GM19328 (cell line): ENCODE results near the gene FOXK2.

Source experiments
- ATAC-seq: cut with Tn5 transposase; IDR thresholded peaks from one replicate; pipeline ENCODE4 v1.9.1; 2021; ENCODE audit warnings: mild to moderate bottlenecking, moderate library complexity; ENCODE audit not compliant: unreplicated experiment

The FOXK2 gene

DNA sequence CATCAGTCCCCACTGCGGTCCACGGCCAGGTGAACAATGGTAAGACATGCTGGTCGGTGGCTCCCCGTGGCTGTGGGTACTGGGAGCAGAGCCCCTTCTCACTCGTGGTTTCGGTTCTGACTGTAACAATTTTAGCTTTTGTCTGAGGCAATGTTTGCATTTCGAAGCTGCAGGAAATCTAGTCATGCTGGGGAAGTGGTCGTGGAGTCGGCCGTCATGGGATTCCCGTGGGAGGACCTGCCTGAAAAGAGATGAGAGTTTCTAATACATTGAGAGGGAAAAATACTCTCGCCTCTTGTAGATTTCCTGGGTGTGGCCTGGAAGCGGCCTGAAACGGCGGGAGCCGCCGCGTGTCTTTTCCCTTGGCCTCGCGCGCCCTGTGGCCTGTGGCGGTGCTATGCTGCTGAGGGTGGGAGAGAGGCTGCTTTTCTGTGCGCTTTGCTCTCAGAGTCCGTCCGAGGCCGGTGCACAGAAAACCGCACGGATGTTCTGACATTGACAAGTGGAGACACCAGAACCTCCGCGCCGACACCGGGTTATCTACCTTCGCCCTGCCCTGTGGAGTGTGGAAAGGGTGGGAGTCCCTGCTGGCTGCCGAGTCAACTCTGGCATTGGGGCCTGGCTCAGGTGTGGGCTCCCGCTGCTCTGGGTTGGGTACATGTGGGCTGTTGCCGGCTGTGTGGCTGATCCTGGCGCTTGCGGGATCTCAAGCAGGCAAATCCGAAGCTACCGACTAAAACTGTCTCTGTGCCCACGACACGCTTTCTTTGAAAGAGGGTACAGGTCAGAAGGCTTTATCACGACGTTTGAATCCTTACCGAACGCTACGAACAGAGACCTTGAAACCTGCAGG, 67.9 kb downstream of the FOXK2 start:
- no peak for ATAC-seq

DNA sequence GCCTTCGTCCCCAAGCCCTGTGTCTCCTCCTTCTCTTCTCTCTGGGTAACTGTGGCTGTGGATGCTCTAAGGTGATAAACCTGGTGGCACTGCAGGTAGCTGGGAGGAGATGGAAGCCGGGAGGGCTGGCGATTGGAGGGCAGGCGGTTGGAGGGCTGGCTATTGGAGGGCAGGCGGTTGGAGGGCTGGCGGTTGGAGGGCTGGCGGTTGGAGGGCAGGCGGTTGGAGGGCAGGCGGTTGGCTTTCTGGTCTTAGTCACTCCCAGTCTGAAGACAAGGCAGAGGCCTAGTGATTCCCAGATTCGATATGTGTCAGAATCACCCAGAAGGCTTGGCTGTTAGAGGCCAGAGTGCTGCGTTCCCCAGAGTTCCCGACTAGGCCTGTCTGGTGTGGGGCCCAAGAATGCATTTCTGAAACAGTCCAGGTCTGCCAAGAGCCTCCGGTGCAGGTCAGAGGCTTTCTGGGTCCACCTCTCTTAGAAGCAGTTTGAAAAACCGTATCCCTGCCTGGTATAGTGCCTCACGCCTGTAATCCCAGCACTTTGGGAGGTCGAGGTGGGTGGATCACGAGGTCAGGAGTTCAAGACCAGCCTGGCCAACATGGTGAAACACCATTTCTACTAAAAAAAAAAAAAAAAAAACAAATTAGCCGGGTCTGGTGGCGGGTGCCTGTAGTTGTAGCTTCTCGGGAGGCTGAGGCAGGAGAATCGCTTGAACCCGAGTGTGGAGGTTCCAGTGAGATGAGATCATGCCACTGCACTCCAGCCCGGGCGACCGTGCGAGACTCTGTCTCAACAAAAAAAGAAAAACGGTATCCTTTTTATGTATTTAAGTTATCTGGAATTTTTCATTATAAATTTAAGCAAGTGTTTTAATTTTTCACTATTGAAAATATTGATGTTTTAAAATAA, 69.0 kb downstream of the FOXK2 start:
- ATAC-seq, result no peak

DNA sequence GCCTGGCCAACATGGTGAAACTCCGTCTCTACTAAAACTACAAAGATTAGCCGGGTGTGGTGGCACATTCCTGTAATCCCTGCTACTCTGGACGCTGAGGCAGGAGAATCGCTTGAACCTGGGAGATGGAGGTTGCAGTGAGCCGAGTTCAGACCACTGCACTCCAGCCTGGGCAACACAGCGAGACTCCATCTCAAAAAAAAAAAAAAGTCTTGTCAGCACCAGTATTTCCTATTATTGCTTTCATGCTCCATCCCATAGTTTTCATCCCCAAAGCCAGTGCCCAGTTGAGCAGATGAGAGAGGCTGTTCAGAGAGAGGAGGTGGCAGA, 70.3 kb downstream of the FOXK2 start:
- no peak for ATAC-seq

DNA sequence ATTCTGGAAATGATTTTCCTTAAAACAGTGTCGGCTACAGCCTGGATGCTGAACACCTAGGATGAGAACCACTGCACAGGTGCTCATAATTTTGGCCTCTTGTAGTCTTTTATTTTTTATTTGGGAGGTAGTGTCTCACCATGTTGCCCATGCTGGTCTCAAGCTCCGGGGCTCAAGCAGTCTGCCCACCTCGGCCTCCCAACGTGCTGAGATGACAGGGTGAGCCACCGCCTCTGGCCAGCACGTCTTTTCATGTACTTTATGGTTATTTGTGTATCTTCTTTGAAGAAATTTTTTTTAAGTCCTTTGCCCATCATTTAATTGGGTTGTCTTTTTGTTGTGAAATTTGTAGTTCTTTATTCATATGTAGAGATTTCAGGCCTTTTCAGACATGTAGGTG, 70.7 kb downstream of the FOXK2 start:
- ATAC-seq, result no peak

GRCh38 chr17:82590881-82591539, 71.5 kb downstream of the FOXK2 start:
- ATAC-seq, result no peak

DNA sequence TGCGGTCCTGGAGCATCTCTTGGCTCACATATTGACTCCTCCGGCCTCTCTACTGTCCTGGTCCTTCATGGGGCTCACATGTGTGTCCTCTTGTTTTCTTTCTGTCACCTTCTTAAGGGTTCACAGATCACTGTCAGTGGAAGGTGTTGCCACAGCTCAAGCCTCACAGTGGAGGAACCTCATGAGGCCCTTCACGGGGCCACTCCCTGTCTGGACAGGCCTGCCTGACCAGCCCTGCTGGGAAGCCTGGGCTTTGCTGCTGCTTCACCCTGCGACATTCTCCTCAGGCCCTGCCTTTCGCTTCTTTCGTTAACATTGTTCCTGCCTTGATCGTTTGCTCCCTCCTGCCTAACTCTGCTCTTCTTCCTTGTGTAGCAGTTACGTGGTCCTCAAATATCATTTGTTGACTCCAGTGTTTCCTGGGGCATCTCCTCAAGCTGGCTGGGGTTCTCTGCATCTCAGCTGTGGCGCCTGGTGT, 72.8 kb downstream of the FOXK2 start:
- no peak for ATAC-seq

GRCh38 chr17:82592767-82593589, 73.4 kb downstream of the FOXK2 start:
- no peak for ATAC-seq

DNA sequence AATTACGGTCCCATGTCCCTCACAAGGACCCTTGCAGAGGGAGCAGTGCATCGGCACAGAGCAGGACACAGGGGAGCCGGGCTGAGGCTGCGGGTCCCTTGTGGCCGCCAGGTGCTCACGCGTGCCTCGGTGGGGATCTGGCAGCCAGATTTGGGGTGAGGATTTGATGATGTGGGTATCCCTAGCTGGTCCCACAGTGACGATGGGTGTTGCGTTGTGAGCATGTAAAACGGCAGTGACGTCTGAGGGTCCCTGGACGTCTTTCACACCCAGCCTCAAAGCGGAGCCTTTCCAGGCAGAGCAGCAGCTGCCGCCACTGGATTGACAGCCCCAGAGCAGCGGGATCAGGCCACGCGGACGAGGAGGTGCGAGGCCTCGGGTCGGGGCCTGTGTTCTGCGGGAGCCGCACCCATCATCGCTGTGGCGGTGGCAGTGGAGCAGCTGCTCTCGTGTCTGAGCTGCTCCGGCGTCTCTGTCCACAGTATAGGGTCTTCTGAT, 74.1 kb downstream of the FOXK2 start:
- no peak for ATAC-seq

DNA sequence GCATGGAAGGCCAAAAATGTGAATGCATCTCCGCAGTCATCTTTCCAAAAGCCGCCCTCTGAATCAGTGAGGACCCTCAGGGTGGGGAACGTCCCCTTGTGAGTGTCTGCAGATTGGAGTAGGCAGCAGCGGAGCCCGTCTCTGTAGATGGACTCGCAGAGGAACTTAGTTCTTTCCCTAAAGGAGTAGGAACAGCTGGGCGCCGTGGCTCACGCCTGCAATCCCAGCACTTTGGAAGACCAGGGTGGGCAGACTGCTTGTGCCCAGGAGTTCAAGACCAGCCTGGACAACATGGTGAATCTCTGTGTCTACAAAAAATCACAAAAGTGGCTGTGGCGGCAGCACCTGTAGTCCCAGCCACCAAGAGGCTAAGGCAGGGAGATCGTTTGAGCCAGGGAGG, 75.0 kb downstream of the FOXK2 start:
- no peak for ATAC-seq

- ATAC-seq, result no peak
These were observed 76.4 kb downstream of the FOXK2 start for GRCh38 chr17:82595893-82596292.

DNA sequence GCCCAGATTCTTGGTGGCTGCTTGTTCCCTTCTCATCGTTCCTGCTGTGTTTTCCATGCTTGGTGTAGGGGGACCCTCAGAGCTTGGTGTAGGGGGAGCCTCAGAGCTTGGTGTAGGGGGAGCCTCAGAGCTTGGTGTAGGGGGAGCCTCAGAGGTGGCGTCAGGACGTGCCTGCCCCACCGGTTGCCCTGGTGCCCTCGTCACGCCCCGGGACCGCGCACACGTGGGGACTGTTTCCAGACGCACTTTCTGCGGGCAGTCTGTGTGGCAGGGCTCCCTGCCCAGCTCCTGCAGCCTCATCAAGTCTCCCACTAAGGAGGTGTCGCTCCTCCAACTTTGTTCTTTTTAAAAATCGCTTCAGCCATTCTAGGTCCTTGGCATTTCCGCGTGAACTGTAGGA, 76.8 kb downstream of the FOXK2 start:
- ATAC-seq, result no peak

DNA sequence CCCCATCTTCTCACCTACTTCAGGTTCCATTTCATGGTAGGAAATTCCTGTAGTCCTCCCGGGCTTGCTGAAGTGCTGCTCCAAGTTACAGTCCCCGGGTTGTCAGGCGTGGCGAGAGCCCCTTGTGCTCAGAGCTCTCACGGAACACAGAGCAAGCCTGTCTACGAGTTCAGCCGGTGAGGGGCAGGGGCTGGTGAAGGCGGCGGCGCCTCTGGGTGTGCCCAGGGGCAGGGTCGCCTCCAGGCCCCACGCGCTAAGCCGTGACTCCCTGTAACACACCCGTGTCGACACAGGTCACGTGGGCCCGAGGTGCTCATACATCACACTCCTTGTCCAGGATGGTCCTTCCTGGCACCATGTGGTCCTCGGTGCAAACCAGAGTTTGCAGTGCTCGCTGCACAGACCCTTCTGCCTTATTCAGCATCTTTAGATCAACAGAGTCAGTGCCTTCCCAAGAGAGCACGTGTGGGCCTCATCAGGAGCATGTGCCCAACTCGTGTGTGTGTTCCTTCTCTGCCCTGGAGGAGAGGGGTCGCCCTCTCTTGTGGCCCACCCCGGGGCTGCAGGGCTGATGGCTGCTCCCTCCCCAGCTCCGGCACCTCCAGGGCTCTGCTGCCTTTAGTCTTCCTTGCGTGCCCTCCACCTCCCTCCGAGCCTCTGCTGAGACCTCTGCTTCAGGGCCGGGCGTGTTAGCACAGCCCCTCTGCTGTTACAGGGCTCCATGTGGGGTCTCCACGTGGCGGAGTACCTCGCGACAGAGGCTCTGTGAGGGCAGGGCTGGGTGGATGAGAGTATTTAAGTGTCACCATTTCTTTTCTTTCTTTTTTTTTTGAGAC, 77.5 kb downstream of the FOXK2 start:
- no peak for ATAC-seq

- no peak for ATAC-seq
These were observed 79.0 kb downstream of the FOXK2 start for GRCh38 chr17:82598256-82599119.

GRCh38 chr17:82599674-82600661, 80.4 kb downstream of the FOXK2 start:
- no peak for ATAC-seq

- no peak for ATAC-seq
These were observed 81.4 kb downstream of the FOXK2 start for GRCh38 chr17:82600731-82601446.

DNA sequence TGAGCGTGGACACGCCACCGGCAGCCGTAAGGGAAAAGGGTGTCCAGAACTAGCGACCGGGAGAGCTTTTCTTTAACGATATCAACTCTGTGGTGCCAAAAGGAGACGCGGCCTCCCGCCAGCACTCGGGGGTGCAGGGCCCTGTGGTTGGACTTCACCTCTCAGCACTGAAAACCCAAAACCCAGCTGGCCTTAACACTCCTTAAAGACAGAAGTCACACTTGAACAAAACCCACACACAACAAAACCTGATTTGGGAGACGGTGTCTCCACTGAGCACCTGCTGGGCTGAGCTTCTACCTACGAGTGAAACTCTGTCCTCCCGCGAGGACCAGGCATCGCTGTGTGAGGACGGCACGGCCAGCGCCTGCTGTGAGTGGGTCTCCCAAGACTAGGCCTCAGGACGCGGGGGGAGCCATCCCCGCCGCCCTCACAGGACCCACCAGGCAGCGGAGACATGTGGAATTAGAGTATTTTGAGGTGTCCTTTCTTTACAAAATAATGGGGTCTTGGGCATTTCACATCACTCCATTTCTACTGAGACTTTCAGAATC, 82.0 kb downstream of the FOXK2 start:
- no peak for ATAC-seq
